ENCODE data around the gene OSBPL5.

Gene OSBPL5

GRCh38 chr11:3194016-3194816, 29.1 kb upstream of the OSBPL5 start:
- H3K4me1 ChIP-seq (ENCODE audit: insufficient read depth, low read length): no peaks in the 10 kb centered on the region
- no peaks in the 10 kb centered on the region for H3K9me3 ChIP-seq (ENCODE audit: low read length)
- H3K36me3 ChIP-seq (ENCODE audit: insufficient read depth, low read length): no peaks in the 10 kb centered on the region
- H3K27me3 ChIP-seq (ENCODE audit: insufficient read depth, low read length): peaks cover 18% of the 10 kb centered on the region
- H2AFZ ChIP-seq (ENCODE audit: low read depth, low read length): no peak overlapping the region
- H3K4me3 ChIP-seq (ENCODE audit: low read length): no peak overlapping the region

- H3K36me3 ChIP-seq (ENCODE audit: insufficient read depth, low read length): no peaks in the 10 kb centered on the region
- H2AFZ ChIP-seq (ENCODE audit: low read depth, low read length): no peak overlapping the region
- peaks cover 1% of the 10 kb centered on the region for H3K9me3 ChIP-seq (ENCODE audit: low read length)
- H3K27me3 ChIP-seq (ENCODE audit: insufficient read depth, low read length): peaks cover 19% of the 10 kb centered on the region
- no peaks in the 10 kb centered on the region for H3K4me1 ChIP-seq (ENCODE audit: insufficient read depth, low read length)
- no peak overlapping the region for H3K4me3 ChIP-seq (ENCODE audit: low read length)
Observed at GRCh38 chr11:3193373-3194015, 28.4 kb upstream of the OSBPL5 start.

GRCh38 chr11:3192511-3193372, 27.6 kb upstream of the OSBPL5 start:
- Histone ChIP-seq H3K4me1 (ENCODE audit: insufficient read depth, low read length) (no peaks in the 10 kb centered on the region), H3K9me3 (ENCODE audit: low read length) (peaks cover 2% of the 10 kb centered on the region), H3K4me3 (ENCODE audit: low read length) (no peak overlapping the region), H3K27me3 (ENCODE audit: insufficient read depth, low read length) (peaks cover 14% of the 10 kb centered on the region), H3K36me3 (ENCODE audit: insufficient read depth, low read length) (no peaks in the 10 kb centered on the region), H2AFZ (ENCODE audit: low read depth, low read length) (no peak overlapping the region)

GRCh38 chr11:3191586-3192324, 26.6 kb upstream of the OSBPL5 start:
- peaks cover 4% of the 10 kb centered on the region for H3K27me3 ChIP-seq (ENCODE audit: insufficient read depth, low read length)
- H3K4me1 ChIP-seq (ENCODE audit: insufficient read depth, low read length): no peaks in the 10 kb centered on the region
- H3K36me3 ChIP-seq (ENCODE audit: insufficient read depth, low read length): no peaks in the 10 kb centered on the region
- H3K9me3 ChIP-seq (ENCODE audit: low read length): peaks cover 2% of the 10 kb centered on the region
- H2AFZ ChIP-seq (ENCODE audit: low read depth, low read length): no peak overlapping the region
- H3K4me3 ChIP-seq (ENCODE audit: low read length): no peak overlapping the region

GRCh38 chr11:3190600-3190999, 25.5 kb upstream of the OSBPL5 start:
- Histone ChIP-seq H3K27me3 (ENCODE audit: insufficient read depth, low read length) (peaks cover 2% of the 10 kb centered on the region), H3K4me3 (ENCODE audit: low read length) (no peak overlapping the region), H3K36me3 (ENCODE audit: insufficient read depth, low read length) (no peaks in the 10 kb centered on the region), H3K4me1 (ENCODE audit: insufficient read depth, low read length) (no peaks in the 10 kb centered on the region), H3K9me3 (ENCODE audit: low read length) (peaks cover 2% of the 10 kb centered on the region), H2AFZ (ENCODE audit: low read depth, low read length) (no peak overlapping the region)

- no peak overlapping the region for H2AFZ ChIP-seq (ENCODE audit: low read depth, low read length)
- H3K4me3 ChIP-seq (ENCODE audit: low read length): no peak overlapping the region
- peaks cover 2% of the 10 kb centered on the region for H3K9me3 ChIP-seq (ENCODE audit: low read length)
- H3K27me3 ChIP-seq (ENCODE audit: insufficient read depth, low read length): peaks cover 2% of the 10 kb centered on the region
- no peaks in the 10 kb centered on the region for H3K36me3 ChIP-seq (ENCODE audit: insufficient read depth, low read length)
- no peaks in the 10 kb centered on the region for H3K4me1 ChIP-seq (ENCODE audit: insufficient read depth, low read length)
Observed at GRCh38 chr11:3189886-3190583, 24.9 kb upstream of the OSBPL5 start.

- H3K9me3 ChIP-seq (ENCODE audit: low read length): peaks cover 2% of the 10 kb centered on the region
- H2AFZ ChIP-seq (ENCODE audit: low read depth, low read length): no peak overlapping the region
- H3K36me3 ChIP-seq (ENCODE audit: insufficient read depth, low read length): no peaks in the 10 kb centered on the region
- no peaks in the 10 kb centered on the region for H3K4me1 ChIP-seq (ENCODE audit: insufficient read depth, low read length)
- H3K27me3 ChIP-seq (ENCODE audit: insufficient read depth, low read length): peaks cover 2% of the 10 kb centered on the region
- no peak overlapping the region for H3K4me3 ChIP-seq (ENCODE audit: low read length)
Observed at GRCh38 chr11:3189196-3189843, 24.2 kb upstream of the OSBPL5 start.

GRCh38 chr11:3188496-3189195, 23.5 kb upstream of the OSBPL5 start:
- Histone ChIP-seq H3K4me3 (ENCODE audit: low read length) (no peak overlapping the region), H3K9me3 (ENCODE audit: low read length) (peaks cover 2% of the 10 kb centered on the region), H3K36me3 (ENCODE audit: insufficient read depth, low read length) (no peaks in the 10 kb centered on the region), H2AFZ (ENCODE audit: low read depth, low read length) (no peak overlapping the region), H3K4me1 (ENCODE audit: insufficient read depth, low read length) (no peaks in the 10 kb centered on the region), H3K27me3 (ENCODE audit: insufficient read depth, low read length) (peaks cover 2% of the 10 kb centered on the region)

GRCh38 chr11:3186166-3186953, 21.2 kb upstream of the OSBPL5 start:
- Histone ChIP-seq H3K9me3 (ENCODE audit: low read length) (peaks cover 2% of the 10 kb centered on the region), H3K4me3 (ENCODE audit: low read length) (no peak overlapping the region)

GRCh38 chr11:3184732-3185347, 19.7 kb upstream of the OSBPL5 start:
- Histone ChIP-seq H3K36me3 (ENCODE audit: insufficient read depth, low read length) (no peaks in the 10 kb centered on the region), H3K4me3 (ENCODE audit: low read length) (no peak overlapping the region), H3K4me1 (ENCODE audit: insufficient read depth, low read length) (no peaks in the 10 kb centered on the region)

More at GRCh38 chr11:3186166-3186953, 21.2 kb upstream of the OSBPL5 start:
- Histone ChIP-seq H3K4me1 (ENCODE audit: insufficient read depth, low read length) (no peaks in the 10 kb centered on the region), H3K36me3 (ENCODE audit: insufficient read depth, low read length) (no peaks in the 10 kb centered on the region), H3K27me3 (ENCODE audit: insufficient read depth, low read length) (peaks cover 2% of the 10 kb centered on the region), H2AFZ (ENCODE audit: low read depth, low read length) (no peak overlapping the region)

More at GRCh38 chr11:3184732-3185347, 19.7 kb upstream of the OSBPL5 start:
- H3K27me3 ChIP-seq (ENCODE audit: insufficient read depth, low read length): peaks cover 2% of the 10 kb centered on the region
- H2AFZ ChIP-seq (ENCODE audit: low read depth, low read length): no peak overlapping the region
- peaks cover 2% of the 10 kb centered on the region for H3K9me3 ChIP-seq (ENCODE audit: low read length)
